Subcutaneous preadipocyte (primary cell): ENCODE data around the gene MMP26. TPM values are rescaled to one million over a fixed set of nuclear protein-coding genes. Genes with fewer than 3 reads are reported as not detected.

Experiments used
- total RNA-seq: library from RNA; depleted of rRNA; stranded (reverse); fragments of >200 nt; gene quantifications from 2 replicates; pipeline ENCODE4 v1.2.3, GENCODE V29; 2012

The MMP26 gene
- not detected in 2 replicates for total RNA-seq

DNA sequence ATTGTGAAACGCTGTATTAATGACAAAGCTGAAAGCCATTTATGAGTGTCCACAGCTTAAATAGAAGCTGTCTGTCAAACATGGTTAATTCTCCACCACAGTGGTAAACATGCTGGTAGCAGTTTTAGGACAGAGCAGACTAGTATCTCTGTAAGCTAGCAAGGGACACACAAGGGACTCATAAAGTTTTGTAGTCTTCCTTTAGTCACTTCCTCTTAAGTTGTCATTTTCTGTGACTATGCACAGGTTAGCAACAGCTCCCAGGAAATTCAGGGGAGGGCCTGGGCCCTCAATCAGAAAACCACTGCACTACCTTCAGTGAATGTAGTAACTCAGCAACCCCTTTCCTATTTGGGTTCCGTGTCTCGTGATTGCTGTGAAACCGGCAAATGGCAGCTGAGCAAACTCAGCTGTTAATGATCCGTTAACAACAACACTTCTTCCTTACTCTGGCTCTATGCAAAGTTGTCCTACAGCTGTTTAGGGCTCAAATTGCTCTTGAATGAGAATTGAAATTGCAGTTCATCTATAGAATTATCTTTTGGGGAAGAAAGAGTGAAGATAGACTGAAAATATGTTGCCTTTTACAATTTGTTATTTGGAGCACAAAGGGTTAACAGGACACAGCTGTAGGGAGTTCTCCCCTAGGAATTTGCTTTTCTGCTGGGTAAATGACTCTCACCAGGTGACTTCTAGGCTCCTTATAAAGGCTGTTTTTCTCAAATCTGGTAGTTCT, at the start of gene MMP26:
Gene MMP26 (plus strand): TSS at position 731 of the 736 bp plus-strand sequence.

GRCh38 chr11:4697585-4697984, 7.0 kb upstream of the MMP26 start, which contains the start of gene OR51E2:
OR51E2 (minus strand) TSS chr11:4697853; CDS start chr11:4682711, 15,142 bp downstream.

Other genes with a start within 250 kb of the MMP26 start
- not detected in 2 replicates for gene OR52K1, start 222.1 kb upstream of the MMP26 start, total RNA-seq
- not detected in 2 replicates for gene OR52M1, start 159.6 kb upstream of the MMP26 start, total RNA-seq
- gene OR52I2, start 123.0 kb upstream of the MMP26 start, total RNA-seq = not detected in 2 replicates
- not detected in 2 replicates for gene OR52I1, start 110.7 kb upstream of the MMP26 start, total RNA-seq
- gene TRIM68, start 96.6 kb upstream of the MMP26 start, total RNA-seq = 7.0 and 8.0 TPM in 2 replicates
- not detected in 2 replicates for gene OR51D1, start 67.3 kb upstream of the MMP26 start, total RNA-seq
- not detected in 2 replicates for gene OR51E1, start 60.8 kb upstream of the MMP26 start, total RNA-seq
- gene OR51E2, start 6.9 kb upstream of the MMP26 start, total RNA-seq = not detected in 2 replicates
- not detected in 2 replicates for gene OR51F1, start 65.2 kb downstream of the MMP26 start, total RNA-seq
- gene OR52R1, start 99.6 kb downstream of the MMP26 start, total RNA-seq = not detected in 2 replicates
- gene OR51F2, start 116.5 kb downstream of the MMP26 start, total RNA-seq = not detected in 2 replicates
- not detected in 2 replicates for gene OR51S1, start 144.4 kb downstream of the MMP26 start, total RNA-seq
- gene OR51T1, start 177.1 kb downstream of the MMP26 start, total RNA-seq = not detected in 2 replicates
- not detected in 2 replicates for gene OR51A7, start 199.0 kb downstream of the MMP26 start, total RNA-seq
- not detected in 2 replicates for gene OR51G2, start 214.6 kb downstream of the MMP26 start, total RNA-seq
- gene OR51G1, start 219.6 kb downstream of the MMP26 start, total RNA-seq = not detected in 2 replicates
- not detected in 2 replicates for gene OR51A4, start 242.8 kb downstream of the MMP26 start, total RNA-seq